Stomach smooth muscle (tissue), 2 donors: ENCODE data around the gene PERM1.
A peak's percentile ranks its signal among the peaks of the same experiment; 100 is the strongest.
"Not testable (repeated sequence)": the region's sequence is repeated elsewhere in the genome, so short reads cannot be mapped to it uniquely, and the experiment has no call there.

ENCODE experiments used
- H3K27ac ChIP-seq: one replicate; pipeline ENCODE4 v1.7.0; 2013; ENCODE audit warnings: mild to moderate bottlenecking, low read length, inconsistent platforms
- H3K27me3 ChIP-seq, 2 donors: one replicate each; pipeline ENCODE4 v1.7.0; 2013; ENCODE audit warnings: low read length in 2 of 2; ENCODE audit not compliant: insufficient read depth in 2 of 2, control insufficient read depth in 1 of 2
- H3K36me3 ChIP-seq, 2 donors: one replicate each; pipeline ENCODE4 v1.7.0; 2013; ENCODE audit warnings: low read length in 2 of 2; ENCODE audit not compliant: control insufficient read depth in 2 of 2, insufficient read depth in 2 of 2
- H3K4me1 ChIP-seq: one replicate; pipeline ENCODE4 v1.7.0; 2013; ENCODE audit warnings: low read length; ENCODE audit not compliant: control insufficient read depth, insufficient read depth
- H3K4me3 ChIP-seq, 2 donors: one replicate each; pipeline ENCODE4 v1.7.0; 2013; ENCODE audit warnings: low read length in 2 of 2
- H3K9ac ChIP-seq, 2 donors: one replicate each; pipeline ENCODE4 v1.7.0; 2013; ENCODE audit warnings: low read length in 2 of 2, mild to moderate bottlenecking in 1 of 2
- H3K9me3 ChIP-seq, 2 donors: one replicate each; pipeline ENCODE4 v1.7.0; 2013; ENCODE audit warnings: low read length in 2 of 2; ENCODE audit not compliant: control insufficient read depth in 2 of 2
- donor health status: healthy.
- donor health status: Pancreatic carcinoma.

The PERM1 gene

DNA sequence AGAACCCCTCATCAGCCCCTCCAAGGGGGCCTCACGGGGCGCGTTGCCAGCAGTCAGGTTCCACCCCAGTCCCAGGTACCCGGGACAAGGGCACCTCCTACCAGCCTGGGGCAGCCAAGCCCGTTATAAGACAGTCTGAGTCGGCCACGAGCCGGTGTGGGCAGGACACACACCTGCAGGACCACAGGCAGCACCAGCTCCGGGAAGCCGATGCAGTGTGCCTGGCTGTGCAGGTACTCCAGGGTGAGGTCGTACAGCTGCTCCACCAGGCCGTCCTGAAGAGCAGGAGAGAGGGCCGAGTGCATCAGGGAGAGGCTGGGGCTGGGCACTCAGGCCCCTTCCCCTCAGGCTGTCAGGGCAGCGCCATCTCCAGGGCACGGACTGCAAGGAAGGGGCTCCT lies 33.9 kb downstream of the PERM1 start:
- Histone ChIP-seq H3K36me3 (peaks cover 39 to 43% of the 10 kb centered on the region in 2 donors), H3K9me3 (no peaks in the 10 kb centered on the region)

DNA sequence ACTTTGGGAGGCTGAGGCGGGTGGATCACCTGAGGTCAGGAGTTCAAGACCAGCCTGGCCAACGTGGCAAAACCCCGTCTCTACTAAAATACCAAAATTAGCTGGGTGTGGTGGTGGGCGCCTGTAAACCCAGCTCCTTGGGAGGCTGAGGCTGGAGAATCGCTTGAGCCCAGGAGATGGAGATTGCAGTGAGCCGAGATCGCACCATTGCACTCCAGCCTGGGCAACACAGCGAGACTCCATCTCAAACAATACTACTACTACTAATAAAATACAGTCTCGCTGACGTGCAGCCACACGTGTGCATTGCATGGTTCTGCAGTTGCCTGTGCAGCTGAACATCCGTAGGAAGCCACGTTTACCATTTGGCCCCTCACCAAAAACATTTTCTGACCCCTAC lies 35.1 kb downstream of the PERM1 start:
- Histone ChIP-seq H3K4me1 (peaks cover 20% of the 10 kb centered on the region), H3K36me3 (peaks cover 33 to 37% of the 10 kb centered on the region in 2 donors), H3K27me3 (peaks cover 6 to 16% of the 10 kb centered on the region in 2 donors)
- not testable (repeated sequence) for H3K4me3 ChIP-seq, H3K27ac ChIP-seq, H3K9ac ChIP-seq, H3K9me3 ChIP-seq

More for the DNA sequence above, 33.9 kb downstream of the PERM1 start:
- H3K27me3 ChIP-seq = peaks cover 2 to 5% of the 10 kb centered on the region in 2 donors
- H3K4me1 ChIP-seq = peaks cover 11% of the 10 kb centered on the region
- no peak overlapping the region for H3K27ac ChIP-seq
- H3K9ac ChIP-seq = no peak overlapping the region
- H3K4me3 ChIP-seq = no peak overlapping the region

DNA sequence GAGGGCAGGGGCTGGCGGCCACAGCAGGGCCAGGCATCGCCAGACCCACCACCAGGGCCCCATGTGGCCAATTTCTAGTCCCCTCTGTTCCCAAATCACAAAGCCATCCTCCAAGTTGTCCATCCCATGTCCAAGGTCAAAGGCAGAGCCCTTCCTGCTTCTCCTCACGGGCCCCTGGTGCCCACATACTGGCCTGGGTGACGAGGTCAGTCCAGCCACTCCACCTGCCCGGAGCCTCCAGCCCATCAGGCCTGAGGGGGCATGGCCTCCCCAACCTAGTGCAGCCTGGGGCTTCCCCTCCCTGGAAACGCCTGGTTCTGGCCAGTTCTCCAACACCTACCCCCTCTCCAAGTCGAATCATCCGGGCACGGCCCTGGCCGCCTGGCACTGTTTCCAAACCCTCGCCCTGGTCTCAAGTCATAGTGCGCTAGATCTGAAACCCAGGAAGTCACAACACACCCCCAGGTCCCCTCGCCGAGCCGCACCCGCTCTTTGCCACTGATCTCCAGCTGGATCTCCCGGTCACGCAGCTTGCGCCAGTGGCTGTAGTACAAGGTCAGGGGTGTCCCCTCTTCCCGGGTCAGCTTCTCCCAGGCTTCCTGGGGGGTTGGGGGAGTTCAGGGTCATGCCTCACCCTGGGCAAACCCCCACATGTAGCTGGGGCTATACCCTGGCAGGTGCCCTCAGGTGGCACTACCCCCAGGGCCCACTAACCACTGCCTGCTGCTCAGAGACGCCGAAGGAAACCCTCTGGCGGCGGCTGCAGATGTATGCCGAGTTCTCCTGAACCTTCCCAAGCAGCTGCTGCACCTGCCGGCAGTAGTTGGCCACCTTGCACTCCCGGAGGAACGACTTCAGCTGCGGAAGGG lies 36.0 kb downstream of the PERM1 start:
- Histone ChIP-seq H3K9me3 (no peaks in the 10 kb centered on the region), H3K9ac (no peak overlapping the region), H3K27me3 (peaks cover 8 to 25% of the 10 kb centered on the region in 2 donors), H3K4me3 (no peak overlapping the region), H3K27ac (no peak overlapping the region), H3K36me3 (peaks cover 28 to 29% of the 10 kb centered on the region in 2 donors), H3K4me1 (peaks cover 26% of the 10 kb centered on the region)

DNA sequence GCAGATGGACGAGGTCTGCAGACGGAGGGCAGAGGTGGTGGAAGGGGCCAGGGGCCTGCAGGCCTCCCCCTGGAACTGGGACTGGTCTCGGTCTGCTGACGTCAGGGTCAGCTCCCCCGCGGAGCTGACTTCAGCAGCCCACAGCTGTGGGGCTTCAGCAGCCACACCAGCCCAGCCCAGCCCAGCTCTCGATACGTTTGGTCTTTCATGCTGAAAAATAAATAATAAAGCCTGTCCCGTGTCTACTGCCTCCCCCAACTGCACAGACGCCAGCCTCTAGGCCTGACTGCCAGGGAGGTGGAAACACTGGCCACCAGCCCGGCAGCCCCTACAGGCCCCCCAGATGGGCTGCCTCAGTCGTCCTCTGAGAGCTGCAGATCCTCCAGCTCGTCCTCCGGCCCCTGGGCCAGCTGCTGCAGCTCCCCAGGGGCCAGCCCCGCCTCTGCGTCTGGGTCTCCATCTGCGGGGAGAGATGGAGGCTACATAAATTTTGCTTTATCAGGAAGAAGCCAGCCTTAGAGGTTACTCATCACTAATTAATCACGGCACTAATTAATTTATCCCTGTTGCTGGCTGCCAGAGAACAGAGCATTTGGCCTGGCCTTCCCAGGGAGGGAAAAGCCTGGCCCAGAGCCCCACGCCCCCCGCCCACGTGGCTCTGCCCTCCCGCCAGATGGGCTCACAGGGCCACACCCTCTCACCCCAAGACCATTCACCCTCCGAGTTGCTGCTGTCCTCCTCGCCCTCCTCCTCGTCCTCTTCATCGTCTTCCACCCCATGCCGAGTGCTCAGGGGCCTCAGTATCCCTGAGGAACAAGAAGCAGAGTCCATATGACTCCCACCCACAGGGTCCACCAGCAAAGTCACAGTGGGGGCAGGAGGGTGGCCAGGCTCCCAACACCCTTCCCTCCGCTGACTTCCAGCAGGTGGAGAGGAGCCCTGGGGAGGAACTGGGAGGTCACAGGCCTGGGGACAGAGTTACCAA lies 37.3 kb downstream of the PERM1 start:
- Histone ChIP-seq H3K9ac (no peak overlapping the region), H3K27ac (no peak overlapping the region), H3K9me3 (no peaks in the 10 kb centered on the region), H3K36me3 (peaks cover 17 to 18% of the 10 kb centered on the region in 2 donors), H3K27me3 (peaks cover 15 to 35% of the 10 kb centered on the region in 2 donors), H3K4me1 (peaks cover 39% of the 10 kb centered on the region), H3K4me3 (no peak overlapping the region)

DNA sequence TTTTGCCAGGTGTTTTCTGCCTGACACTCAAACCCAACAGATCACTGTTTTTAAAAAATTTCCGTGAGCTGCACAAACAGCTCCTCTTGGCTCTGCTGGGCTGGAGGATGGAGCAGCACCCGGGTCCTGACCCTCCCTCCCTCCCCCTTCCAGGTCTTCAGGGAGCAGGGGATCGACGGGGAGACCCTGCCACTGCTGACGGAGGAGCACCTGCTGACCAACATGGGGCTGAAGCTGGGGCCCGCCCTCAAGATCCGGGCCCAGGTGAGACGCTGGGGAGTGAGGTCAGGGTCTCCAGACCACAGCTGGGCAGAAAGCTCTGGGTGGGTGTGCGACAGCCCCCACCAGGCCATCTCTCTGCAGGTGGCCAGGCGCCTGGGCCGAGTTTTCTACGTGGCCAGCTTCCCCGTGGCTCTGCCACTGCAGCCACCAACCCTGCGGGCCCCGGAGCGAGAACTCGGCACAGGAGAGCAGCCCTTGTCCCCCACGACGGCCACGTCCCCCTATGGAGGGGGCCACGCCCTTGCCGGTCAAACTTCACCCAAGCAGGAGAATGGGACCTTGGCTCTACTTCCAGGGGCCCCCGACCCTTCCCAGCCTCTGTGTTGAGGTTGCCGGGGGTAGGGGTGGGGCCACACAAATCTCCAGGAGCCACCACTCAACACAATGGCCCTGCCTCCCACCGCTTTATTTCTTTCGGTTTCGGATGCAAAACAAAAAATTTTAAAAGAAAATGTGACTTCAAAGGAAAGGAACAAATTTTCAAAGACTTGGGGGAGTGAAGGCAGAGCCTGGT lies 38.1 kb downstream of the PERM1 start:
- Histone ChIP-seq H3K4me3 (peak overlapping the region in 1 of 2 donors; percentile 8), H3K9me3 (no peaks in the 10 kb centered on the region), H3K4me1 (peaks cover 44% of the 10 kb centered on the region), H3K27ac (no peak overlapping the region), H3K36me3 (peaks cover 11 to 12% of the 10 kb centered on the region in 2 donors), H3K27me3 (peaks cover 20 to 44% of the 10 kb centered on the region in 2 donors), H3K9ac (no peak overlapping the region)

DNA sequence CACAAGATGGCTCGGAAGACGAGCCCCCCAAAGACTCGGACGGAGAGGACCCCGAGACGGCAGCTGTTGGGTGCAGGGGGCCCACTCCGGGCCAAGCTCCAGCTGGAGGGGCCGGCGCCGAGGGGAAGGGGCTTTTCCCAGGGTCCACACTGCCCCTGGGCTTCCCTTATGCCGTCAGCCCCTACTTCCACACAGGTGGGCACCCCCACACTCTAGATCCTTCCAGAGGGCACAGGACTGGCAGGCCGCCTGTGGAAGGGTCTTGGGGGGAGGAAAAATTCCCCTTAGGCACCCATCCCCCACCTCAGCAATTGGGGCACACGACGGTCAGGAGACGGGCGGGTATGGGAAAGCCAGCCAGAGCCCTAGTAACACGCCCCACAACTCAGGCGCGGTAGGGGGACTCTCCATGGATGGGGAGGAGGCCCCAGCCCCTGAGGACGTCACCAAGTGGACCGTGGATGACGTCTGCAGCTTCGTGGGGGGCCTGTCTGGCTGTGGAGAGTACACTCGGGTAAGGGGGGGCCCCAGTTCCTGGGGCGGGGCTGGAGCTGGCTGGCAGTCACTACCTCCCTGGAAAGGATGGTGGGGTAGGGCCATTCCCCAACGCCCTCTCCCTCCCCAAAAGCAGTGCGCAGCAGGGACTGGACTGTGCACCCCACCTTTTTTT lies 38.9 kb downstream of the PERM1 start:
- Histone ChIP-seq H3K9me3 (no peaks in the 10 kb centered on the region), H3K4me3 (peak overlapping the region in 1 of 2 donors; percentile 40), H3K9ac (no peak overlapping the region), H3K4me1 (peaks cover 47% of the 10 kb centered on the region), H3K27ac (peak overlapping the region; percentile 11), H3K36me3 (peaks cover 9 to 12% of the 10 kb centered on the region in 2 donors), H3K27me3 (peaks cover 20 to 51% of the 10 kb centered on the region in 2 donors)

GRCh38 chr1:942411-942821 lies 39.5 kb downstream of the PERM1 start:
- Histone ChIP-seq H3K9ac (no peak overlapping the region), H3K27ac (peak overlapping the region; percentile 11), H3K4me1 (peaks cover 47% of the 10 kb centered on the region), H3K27me3 (peaks cover 23 to 52% of the 10 kb centered on the region in 2 donors), H3K9me3 (no peaks in the 10 kb centered on the region), H3K36me3 (peaks cover 6 to 7% of the 10 kb centered on the region in 2 donors), H3K4me3 (peak overlapping the region in 1 of 2 donors; percentile 29)

GRCh38 chr1:941588-942383 lies 40.1 kb downstream of the PERM1 start:
- H3K4me3 ChIP-seq = peak overlapping the region in 1 of 2 donors; percentile 52
- peaks cover 47% of the 10 kb centered on the region for H3K4me1 ChIP-seq
- no peak overlapping the region for H3K27ac ChIP-seq
- peaks cover 23 to 56% of the 10 kb centered on the region in 2 donors for H3K27me3 ChIP-seq
- H3K36me3 ChIP-seq = peaks cover 0 to 5% of the 10 kb centered on the region in 2 donors
- no peaks in the 10 kb centered on the region for H3K9me3 ChIP-seq
- no peak overlapping the region for H3K9ac ChIP-seq

- Histone ChIP-seq H3K9ac (no peak overlapping the region), H3K4me3 (peak overlapping the region in 1 of 2 donors; percentile 65), H3K9me3 (no peaks in the 10 kb centered on the region), H3K36me3 (peaks cover 0 to 2% of the 10 kb centered on the region in 2 donors), H3K27me3 (peaks cover 23 to 62% of the 10 kb centered on the region in 2 donors), H3K27ac (peak overlapping the region; percentile 37), H3K4me1 (peaks cover 47% of the 10 kb centered on the region)
These were observed 40.8 kb downstream of the PERM1 start for GRCh38 chr1:941015-941587.
